HG03066 (cell line): ENCODE measurements around the gene BMP8B.
"Not testable (repeated sequence)": the region's sequence is repeated elsewhere in the genome, so short reads cannot be mapped to it uniquely, and the experiment has no call there.

Experiments used
- ATAC-seq: cut with Tn5 transposase; IDR thresholded peaks from one replicate; pipeline ENCODE4 v1.9.1; 2021; ENCODE audit warnings: low read depth; ENCODE audit not compliant: unreplicated experiment

Gene BMP8B

GRCh38 chr1:39816415-39817090, 27.9 kb upstream of the BMP8B start:
- ATAC-seq, result peak; percentile 45

GRCh38 chr1:39812913-39813312, 24.2 kb upstream of the BMP8B start:
- no peak for ATAC-seq

GRCh38 chr1:39808784-39809517, 20.3 kb upstream of the BMP8B start:
- no peak for ATAC-seq

- no peak for ATAC-seq
Measured at GRCh38 chr1:39805385-39805784, 16.7 kb upstream of the BMP8B start.

- ATAC-seq, result no peak
Measured at GRCh38 chr1:39802496-39803260, 14.0 kb upstream of the BMP8B start.

- ATAC-seq, result no peak
Measured at GRCh38 chr1:39800471-39800835, 11.8 kb upstream of the BMP8B start.

GRCh38 chr1:39799770-39800470, 11.3 kb upstream of the BMP8B start:
- ATAC-seq, result peak; percentile 46

- ATAC-seq, result peak; percentile 73
Measured at GRCh38 chr1:39798859-39799769, 10.4 kb upstream of the BMP8B start.

- ATAC-seq, result no peak
Measured at GRCh38 chr1:39795651-39796050, 7.0 kb upstream of the BMP8B start.

- ATAC-seq, result no peak
Measured at GRCh38 chr1:39791838-39792237, 3.2 kb upstream of the BMP8B start.

GRCh38 chr1:39789571-39790110, 976 bp upstream of the BMP8B start:
- ATAC-seq, result no peak

- no peak for ATAC-seq
Measured at GRCh38 chr1:39788426-39788757, 273 bp downstream of the BMP8B start.

- not testable (repeated sequence) for ATAC-seq
Measured at GRCh38 chr1:39787964-39788363, 701 bp downstream of the BMP8B start.

- no peak for ATAC-seq
Measured at GRCh38 chr1:39787468-39787867, 1.2 kb downstream of the BMP8B start.

GRCh38 chr1:39787108-39787375, 1.6 kb downstream of the BMP8B start:
- not testable (repeated sequence) for ATAC-seq

- not testable (repeated sequence) for ATAC-seq
Measured at GRCh38 chr1:39786303-39787107, 2.2 kb downstream of the BMP8B start.

GRCh38 chr1:39782685-39783084, 6.0 kb downstream of the BMP8B start:
- ATAC-seq, result not testable (repeated sequence)

- no peak for ATAC-seq
Measured at GRCh38 chr1:39782103-39782502, 6.6 kb downstream of the BMP8B start.

- ATAC-seq, result no peak
Measured at GRCh38 chr1:39781349-39781715, 7.3 kb downstream of the BMP8B start.
